Mesodermal cell (in vitro differentiated cells): ENCODE data around the gene AFAP1.

ENCODE experiments used
- H3K27ac ChIP-seq: 2 replicates; pipeline ENCODE4 v1.7.0; 2013; ENCODE audit warnings: mild to moderate bottlenecking, low read depth, low read length, moderate library complexity; ENCODE audit not compliant: severe bottlenecking
- H3K36me3 ChIP-seq: 2 replicates; pipeline ENCODE4 v1.7.1; 2013; ENCODE audit warnings: mild to moderate bottlenecking, low read length, moderate library complexity; ENCODE audit not compliant: control insufficient read depth, insufficient read depth
- H3K4me1 ChIP-seq: one replicate; pipeline ENCODE4 v1.7.1; 2013; ENCODE audit warnings: mild to moderate bottlenecking, low read length; ENCODE audit not compliant: insufficient read depth, control insufficient read depth, poor library complexity, severe bottlenecking
- H3K4me3 ChIP-seq: 2 replicates; pipeline ENCODE4 v1.7.0; 2013; ENCODE audit warnings: low read length, control low read depth, mild to moderate bottlenecking; ENCODE audit not compliant: insufficient read depth, poor library complexity, severe bottlenecking; ENCODE audit errors: extremely low read depth
- H3K9me3 ChIP-seq: 2 replicates; pipeline ENCODE4 v1.7.1; 2013; ENCODE audit warnings: mild to moderate bottlenecking, low read length, moderate library complexity; ENCODE audit not compliant: control insufficient read depth
- WGBS, 2 experiments: methylation state at CpG; one replicate each; pipeline ENCODE4 v1.1.5; 2013; ENCODE audit warnings: missing lambda C conversion rate in 2 of 2; ENCODE audit not compliant: insufficient coverage in 2 of 2; 5-methylcytosine and 5-hydroxymethylcytosine counted together

The AFAP1 gene

GRCh38 chr4:7852568-7853185, 87.0 kb downstream of the AFAP1 start:
- Histone ChIP-seq H3K27ac (no peak overlapping the region), H3K4me3 (no peak overlapping the region), H3K4me1 (peaks cover 15% of the 10 kb centered on the region), H3K9me3 (no peaks in the 10 kb centered on the region), H3K36me3 (peaks cover 92% of the 10 kb centered on the region)
- 94 to 95% methylated on average over 8 of the region's 12 CpGs for WGBS, 2 experiments

GRCh38 chr4:7850489-7850888, 89.2 kb downstream of the AFAP1 start:
- 89 to 96% methylated on average over 10 to 11 of the region's 11 CpGs for WGBS, 2 experiments
- Histone ChIP-seq H3K36me3 (peaks cover 92% of the 10 kb centered on the region), H3K4me3 (no peak overlapping the region), H3K9me3 (no peaks in the 10 kb centered on the region), H3K27ac (no peak overlapping the region), H3K4me1 (peaks cover 3% of the 10 kb centered on the region)

- peaks cover 59% of the 10 kb centered on the region for H3K36me3 ChIP-seq
- 95 to 98% methylated on average over 6 of the region's 6 CpGs for WGBS, 2 experiments
These were observed 92.5 kb downstream of the AFAP1 start for GRCh38 chr4:7847206-7847605.

GRCh38 chr4:7845493-7846128, 94.0 kb downstream of the AFAP1 start:
- Histone ChIP-seq H3K9me3 (no peaks in the 10 kb centered on the region), H3K36me3 (peaks cover 51% of the 10 kb centered on the region), H3K4me3 (no peak overlapping the region), H3K4me1 (peaks cover 36% of the 10 kb centered on the region), H3K27ac (no peak overlapping the region)
- 77 to 81% methylated on average over 11 to 13 of the region's 13 CpGs for WGBS, 2 experiments

More at GRCh38 chr4:7847206-7847605, 92.5 kb downstream of the AFAP1 start:
- no peak overlapping the region for H3K4me3 ChIP-seq
- no peaks in the 10 kb centered on the region for H3K9me3 ChIP-seq
- no peak overlapping the region for H3K27ac ChIP-seq
- H3K4me1 ChIP-seq = peaks cover 21% of the 10 kb centered on the region

GRCh38 chr4:7844594-7844991, 95.1 kb downstream of the AFAP1 start:
- 87 to 91% methylated on average over 7 to 8 of the region's 11 CpGs for WGBS, 2 experiments
- Histone ChIP-seq H3K9me3 (no peaks in the 10 kb centered on the region), H3K27ac (peak overlapping the region; percentile 93), H3K4me1 (peaks cover 36% of the 10 kb centered on the region), H3K4me3 (no peak overlapping the region), H3K36me3 (peaks cover 51% of the 10 kb centered on the region)

GRCh38 chr4:7843831-7844593, 95.6 kb downstream of the AFAP1 start:
- WGBS, 2 experiments = 60 to 61% methylated on average over 9 to 11 of the region's 11 CpGs
- H3K4me1 ChIP-seq = peaks cover 36% of the 10 kb centered on the region
- H3K36me3 ChIP-seq = peaks cover 46% of the 10 kb centered on the region
- no peak overlapping the region for H3K4me3 ChIP-seq
- no peaks in the 10 kb centered on the region for H3K9me3 ChIP-seq
- H3K27ac ChIP-seq = peak overlapping the region; percentile 93

GRCh38 chr4:7842384-7843279, 97.0 kb downstream of the AFAP1 start:
- WGBS, 2 experiments = 72 to 77% methylated on average over 16 to 17 of the region's 22 CpGs
- H3K4me1 ChIP-seq = peaks cover 36% of the 10 kb centered on the region
- H3K9me3 ChIP-seq = no peaks in the 10 kb centered on the region
- H3K27ac ChIP-seq = peak overlapping the region; percentile 93
- peaks cover 45% of the 10 kb centered on the region for H3K36me3 ChIP-seq
- H3K4me3 ChIP-seq = no peak overlapping the region

GRCh38 chr4:7841894-7842293, 97.8 kb downstream of the AFAP1 start:
- WGBS, 2 experiments = no CpG with 5 or more reads among the region's 2 CpGs
- Histone ChIP-seq H3K9me3 (no peaks in the 10 kb centered on the region), H3K36me3 (peaks cover 46% of the 10 kb centered on the region), H3K4me1 (peaks cover 36% of the 10 kb centered on the region), H3K27ac (peak overlapping the region; percentile 93), H3K4me3 (no peak overlapping the region)

GRCh38 chr4:7841071-7841470, 98.6 kb downstream of the AFAP1 start:
- Histone ChIP-seq H3K9me3 (no peaks in the 10 kb centered on the region), H3K4me3 (no peak overlapping the region), H3K27ac (peak overlapping the region; percentile 93), H3K4me1 (peaks cover 36% of the 10 kb centered on the region), H3K36me3 (peaks cover 48% of the 10 kb centered on the region)
- 66 to 84% methylated on average over 5 of the region's 6 CpGs for WGBS, 2 experiments

GRCh38 chr4:7839856-7840255, 99.8 kb downstream of the AFAP1 start:
- Histone ChIP-seq H3K36me3 (peaks cover 52% of the 10 kb centered on the region), H3K4me3 (no peak overlapping the region), H3K9me3 (no peaks in the 10 kb centered on the region), H3K27ac (no peak overlapping the region), H3K4me1 (peaks cover 36% of the 10 kb centered on the region)
- WGBS, 2 experiments = 88 to 100% methylated on average over 2 to 3 of the region's 4 CpGs
